Measurements from ENCODE around the gene SLU7. TPM values are rescaled to one million over a fixed set of nuclear protein-coding genes. Genes with fewer than 3 reads are reported as not detected.

Gene SLU7
- total and polyA plus RNA-seq, 9 of the 15 experiments (the other 6 are each of a cell fraction or from before 2014, with no cell fraction given): 42.1 to 65.7 (median 54.8) TPM

DNA sequence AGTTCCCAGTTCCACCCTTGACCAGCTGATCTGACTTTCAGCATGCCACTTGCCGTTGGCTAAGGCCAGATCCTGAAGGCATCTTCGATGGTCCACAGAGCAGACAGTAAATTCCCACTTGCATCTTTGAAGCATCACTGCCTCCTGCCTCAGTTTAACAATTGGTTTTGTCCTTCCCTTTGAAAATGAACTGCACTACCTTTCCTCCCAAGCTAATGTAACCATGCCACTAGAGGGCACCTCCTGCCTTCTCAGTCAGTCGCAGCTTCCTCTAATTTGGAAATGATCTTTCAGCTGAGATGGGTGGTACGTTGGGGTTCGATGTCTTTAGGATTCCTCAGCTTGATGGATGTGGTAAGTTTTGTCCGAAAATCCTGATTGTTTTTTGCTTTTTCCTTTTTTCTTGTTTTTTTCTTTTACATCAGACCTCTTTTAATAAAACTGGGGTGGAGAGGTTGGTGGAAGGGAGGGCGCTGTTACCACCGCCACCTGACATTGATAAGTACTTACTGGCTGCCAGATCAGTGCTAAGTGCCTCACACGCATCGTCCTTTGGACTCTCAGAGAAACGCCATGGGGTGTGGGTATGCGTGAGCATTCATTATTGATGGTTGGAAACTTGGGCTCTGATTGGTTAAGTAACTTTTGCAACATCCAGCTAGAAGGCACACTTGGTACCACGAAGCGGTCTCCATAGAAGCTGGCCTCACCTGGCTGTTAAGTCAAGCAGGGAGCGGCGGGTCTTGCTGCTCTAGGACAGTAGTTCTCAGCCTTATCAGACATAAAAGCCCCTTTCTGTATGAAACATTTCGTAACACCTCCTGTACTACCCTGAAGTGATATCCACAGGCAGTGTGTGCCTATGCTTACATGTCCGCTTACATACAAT is 19.7 kb upstream of the SLU7 start (continued):
- TF ChIP-seq, protein P1, sequence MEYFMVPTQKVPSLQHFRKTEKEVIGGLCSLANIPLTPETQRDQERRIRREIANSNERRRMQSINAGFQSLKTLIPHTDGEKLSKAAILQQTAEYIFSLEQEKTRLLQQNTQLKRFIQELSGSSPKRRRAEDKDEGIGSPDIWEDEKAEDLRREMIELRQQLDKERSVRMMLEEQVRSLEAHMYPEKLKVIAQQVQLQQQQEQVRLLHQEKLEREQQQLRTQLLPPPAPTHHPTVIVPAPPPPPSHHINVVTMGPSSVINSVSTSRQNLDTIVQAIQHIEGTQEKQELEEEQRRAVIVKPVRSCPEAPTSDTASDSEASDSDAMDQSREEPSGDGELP (CRISPR knock-in tag; IDR thresholded peaks at IDR 0.05; ENCODE audit: borderline replicate concordance): peak; percentile 14; the same call in 1 of the 2 replicates
- no peak for TF ChIP-seq SAFB2 (IDR thresholded peaks at IDR 0.05; ENCODE audit: borderline replicate concordance, low read depth, low read length, severe bottlenecking)
- TF ChIP-seq FOSL1 (tag; conservative IDR thresholded peaks at IDR 0.05): no peak
- no peak for TF ChIP-seq HMGN3 (IDR thresholded peaks at IDR 0.05; ENCODE audit: borderline replicate concordance, extremely low read depth, insufficient read length, low read depth, low read length)
- no peak for TF ChIP-seq LARP7 (IDR thresholded peaks at IDR 0.05)
- TF ChIP-seq, protein P2, sequence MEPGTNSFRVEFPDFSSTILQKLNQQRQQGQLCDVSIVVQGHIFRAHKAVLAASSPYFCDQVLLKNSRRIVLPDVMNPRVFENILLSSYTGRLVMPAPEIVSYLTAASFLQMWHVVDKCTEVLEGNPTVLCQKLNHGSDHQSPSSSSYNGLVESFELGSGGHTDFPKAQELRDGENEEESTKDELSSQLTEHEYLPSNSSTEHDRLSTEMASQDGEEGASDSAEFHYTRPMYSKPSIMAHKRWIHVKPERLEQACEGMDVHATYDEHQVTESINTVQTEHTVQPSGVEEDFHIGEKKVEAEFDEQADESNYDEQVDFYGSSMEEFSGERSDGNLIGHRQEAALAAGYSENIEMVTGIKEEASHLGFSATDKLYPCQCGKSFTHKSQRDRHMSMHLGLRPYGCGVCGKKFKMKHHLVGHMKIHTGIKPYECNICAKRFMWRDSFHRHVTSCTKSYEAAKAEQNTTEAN (CRISPR knock-in tag; IDR thresholded peaks at IDR 0.05): no peak
- TF ChIP-seq RAD21 (CRISPR knock-in tag; conservative IDR thresholded peaks at IDR 0.05 in 1 of 2, IDR thresholded peaks at IDR 0.05 in 1 of 2): peak; percentile 56 to 61
- TF ChIP-seq FOXP1 (CRISPR knock-in tag; IDR thresholded peaks at IDR 0.05): no peak
- TF ChIP-seq DPF2 (IDR thresholded peaks at IDR 0.05): no peak
- no peak for TF ChIP-seq ZBED1 (IDR thresholded peaks at IDR 0.05)
- no peak for TF ChIP-seq ZFP30 (CRISPR knock-in tag; IDR thresholded peaks at IDR 0.05; ENCODE audit: borderline replicate concordance)
- TF ChIP-seq CTBP1 (IDR thresholded peaks at IDR 0.05; ENCODE audit: borderline replicate concordance): 0 out of 2 replicates have a peak, but pooled peaks have one; percentile 15
- TF ChIP-seq ZNF830 (CRISPR knock-in tag; IDR thresholded peaks at IDR 0.05): no peak
- no peak for TF ChIP-seq NEUROD1 (IDR thresholded peaks at IDR 0.05; ENCODE audit: borderline replicate concordance, low read depth, low read length, partially characterized antibody)
- peak; percentile 29; the same call in 1 of the 2 replicates for TF ChIP-seq SPI1 (IDR thresholded peaks at IDR 0.05; ENCODE audit: borderline replicate concordance, low read depth, low read length)
- TF ChIP-seq, protein P3, sequence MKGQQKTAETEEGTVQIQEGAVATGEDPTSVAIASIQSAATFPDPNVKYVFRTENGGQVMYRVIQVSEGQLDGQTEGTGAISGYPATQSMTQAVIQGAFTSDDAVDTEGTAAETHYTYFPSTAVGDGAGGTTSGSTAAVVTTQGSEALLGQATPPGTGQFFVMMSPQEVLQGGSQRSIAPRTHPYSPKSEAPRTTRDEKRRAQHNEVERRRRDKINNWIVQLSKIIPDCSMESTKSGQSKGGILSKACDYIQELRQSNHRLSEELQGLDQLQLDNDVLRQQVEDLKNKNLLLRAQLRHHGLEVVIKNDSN (CRISPR knock-in tag; IDR thresholded peaks at IDR 0.05): no peak
- TF ChIP-seq SREBF2 (CRISPR knock-in tag; IDR thresholded peaks at IDR 0.05): no peak
- TF ChIP-seq, protein P4, sequence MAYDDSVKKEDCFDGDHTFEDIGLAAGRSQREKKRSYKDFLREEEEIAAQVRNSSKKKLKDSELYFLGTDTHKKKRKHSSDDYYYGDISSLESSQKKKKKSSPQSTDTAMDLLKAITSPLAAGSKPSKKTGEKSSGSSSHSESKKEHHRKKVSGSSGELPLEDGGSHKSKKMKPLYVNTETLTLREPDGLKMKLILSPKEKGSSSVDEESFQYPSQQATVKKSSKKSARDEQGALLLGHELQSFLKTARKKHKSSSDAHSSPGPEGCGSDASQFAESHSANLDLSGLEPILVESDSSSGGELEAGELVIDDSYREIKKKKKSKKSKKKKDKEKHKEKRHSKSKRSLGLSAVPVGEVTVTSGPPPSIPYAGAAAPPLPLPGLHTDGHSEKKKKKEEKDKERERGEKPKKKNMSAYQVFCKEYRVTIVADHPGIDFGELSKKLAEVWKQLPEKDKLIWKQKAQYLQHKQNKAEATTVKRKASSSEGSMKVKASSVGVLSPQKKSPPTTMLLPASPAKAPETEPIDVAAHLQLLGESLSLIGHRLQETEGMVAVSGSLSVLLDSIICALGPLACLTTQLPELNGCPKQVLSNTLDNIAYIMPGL (CRISPR knock-in tag; IDR thresholded peaks at IDR 0.05): no peak
- TF ChIP-seq STAT5A (IDR thresholded peaks at IDR 0.05; ENCODE audit: borderline replicate concordance, low read length): no peak
- no peak for TF ChIP-seq ELF1 (tag; IDR thresholded peaks at IDR 0.05)
- no peak for TF ChIP-seq CBX3 (IDR thresholded peaks at IDR 0.05; ENCODE audit: borderline replicate concordance in 1 of 2, low read length in 2 of 2)
- TF ChIP-seq E2F3 (CRISPR knock-in tag; IDR thresholded peaks at IDR 0.05): no peak
- no peak for TF ChIP-seq ETV6 (IDR thresholded peaks at IDR 0.05; ENCODE audit: borderline replicate concordance in 1 of 2, low read depth in 2 of 2, low read length in 1 of 2)
- TF ChIP-seq ETV6 (CRISPR knock-in tag; IDR thresholded peaks at IDR 0.05; ENCODE audit: borderline replicate concordance): no peak
